Stimulated activated CD8-positive, alpha-beta memory T cell treated with anti-CD3 and anti-CD28 coated beads, Interleukin-7, amount 100 ng/mL, for 48 hours (primary cell): ENCODE measurements around the gene CPB2.

Experiments used
- DNase-seq, 2 donors: peaks; one replicate each; pipeline ENCODE4 v3.0.0-alpha.2; 2020; ENCODE audit warnings: low read depth in 1 of 2; ENCODE audit errors: extremely low read depth in 1 of 2

CPB2 gene

DNA sequence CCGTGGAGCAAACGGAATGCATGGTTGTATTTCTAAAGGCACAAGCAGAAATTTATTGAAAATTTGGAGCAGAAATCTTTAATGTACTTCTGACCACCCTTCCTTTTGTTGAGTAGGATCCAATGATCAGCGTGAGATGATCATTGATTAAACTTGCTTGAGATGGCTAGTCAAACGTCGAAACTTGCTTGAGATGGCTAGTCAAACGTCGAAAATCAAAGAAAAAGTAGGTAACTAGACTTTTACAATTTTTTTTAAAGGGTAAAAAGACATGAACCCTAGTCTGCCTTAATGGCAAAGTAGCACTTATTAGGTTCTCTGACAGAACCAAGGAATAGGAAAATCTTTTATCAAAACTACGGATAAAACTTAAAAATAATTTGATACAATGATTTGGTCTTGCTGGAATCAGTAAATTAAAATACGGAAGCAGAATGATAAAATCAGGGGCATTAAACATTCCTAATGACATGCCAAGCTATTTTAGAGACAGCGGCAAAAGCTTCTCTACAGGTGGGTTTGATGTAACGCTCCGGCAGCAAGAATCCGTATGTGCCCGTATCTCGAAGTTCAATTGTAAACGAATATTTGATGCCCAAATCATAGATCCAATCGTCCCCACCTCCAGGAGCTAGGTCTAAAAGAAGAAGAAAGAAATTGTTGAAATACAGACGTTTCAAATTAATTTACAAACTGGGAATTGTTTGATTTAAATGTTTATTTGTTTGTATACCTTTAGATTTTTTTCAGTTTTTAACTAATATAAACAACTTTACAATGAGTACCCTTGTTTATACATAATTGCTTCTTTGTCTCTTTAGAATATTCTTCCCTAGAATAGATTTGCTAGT lies 51.4 kb downstream of the CPB2 start:
- DNase-seq = no peak

DNA sequence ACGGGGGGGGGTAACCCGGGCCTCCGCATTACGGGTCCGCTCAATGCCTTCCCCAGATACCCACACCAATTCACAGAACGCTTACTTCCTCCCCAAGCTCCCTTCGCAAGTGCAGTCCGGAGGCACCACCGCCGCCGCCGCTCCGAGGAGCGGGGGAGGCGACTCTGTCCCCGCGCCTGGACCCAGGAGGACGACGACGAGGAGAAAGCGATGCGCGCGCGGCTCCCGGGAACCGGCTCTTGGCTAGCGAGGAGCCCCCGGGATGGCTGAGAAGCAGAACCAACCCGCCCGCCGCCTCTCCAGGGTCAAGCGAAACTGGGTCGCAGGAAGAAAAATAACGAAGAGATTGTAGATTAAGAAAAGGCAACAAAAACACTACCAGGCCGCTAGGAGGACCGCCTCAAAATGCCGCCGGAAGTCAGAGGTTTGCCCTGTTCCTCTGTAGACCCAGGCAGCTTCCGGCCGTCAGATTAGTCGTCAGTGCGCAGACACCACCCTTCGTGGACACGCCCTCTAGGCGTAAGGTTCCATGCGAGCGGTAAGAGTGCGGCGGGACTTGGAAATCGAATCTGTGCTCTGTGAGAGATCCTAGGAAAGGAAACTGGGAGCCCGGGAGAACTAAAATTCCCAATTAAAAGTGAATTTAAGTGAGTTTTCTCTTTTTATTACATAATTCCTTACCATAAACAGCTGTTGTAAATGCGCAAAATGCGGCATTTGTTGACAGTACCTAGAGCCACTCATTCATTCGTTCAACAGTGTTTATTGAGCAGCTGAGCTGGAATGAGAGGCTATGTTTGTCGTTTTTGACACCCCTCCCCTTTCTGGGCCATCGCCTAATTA lies 52.3 kb downstream of the CPB2 start, which contains the start of gene ZC3H13:
ZC3H13 (minus strand) TSS at position 428 of the 843 bp plus-strand sequence. CDS start 7,239 bp downstream, outside the sequence.
- peak; percentile 78 to 90 for DNase-seq

DNA sequence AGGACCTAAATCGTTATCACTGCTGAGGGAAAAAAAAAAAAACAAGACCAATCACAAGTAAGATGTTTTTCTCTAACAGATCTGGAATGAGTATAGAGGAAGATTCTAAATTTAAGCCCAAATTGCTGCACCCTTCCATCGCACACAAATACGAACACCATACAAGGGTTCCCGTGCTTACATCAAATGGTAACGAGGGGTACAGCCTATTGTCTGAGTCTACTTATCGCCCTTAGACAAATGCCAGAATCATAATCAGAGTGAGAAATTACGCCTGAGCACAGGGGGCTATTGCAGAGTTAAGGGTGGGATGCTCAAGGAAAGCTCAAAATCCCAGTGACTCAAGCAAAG lies 52.9 kb downstream of the CPB2 start:
- no peak for DNase-seq

DNA sequence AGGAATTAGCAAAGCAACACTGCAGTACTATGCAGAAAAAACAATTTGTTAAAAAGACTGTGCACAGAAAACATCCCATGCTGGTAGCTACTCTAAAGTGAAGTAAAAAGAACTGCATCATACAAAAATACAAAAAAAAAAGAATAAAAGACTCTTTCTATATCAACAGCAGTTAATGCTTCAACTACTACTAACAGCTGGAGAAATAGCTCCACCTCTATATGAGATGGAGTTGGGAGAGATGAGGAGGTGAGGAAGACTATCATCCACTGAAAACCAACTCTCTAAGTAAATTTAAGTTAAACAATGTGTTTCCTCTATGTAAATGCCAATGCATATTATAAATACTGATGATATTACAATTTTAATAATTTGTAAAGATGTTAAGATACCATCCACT lies 54.1 kb downstream of the CPB2 start:
- DNase-seq = no peak

DNA sequence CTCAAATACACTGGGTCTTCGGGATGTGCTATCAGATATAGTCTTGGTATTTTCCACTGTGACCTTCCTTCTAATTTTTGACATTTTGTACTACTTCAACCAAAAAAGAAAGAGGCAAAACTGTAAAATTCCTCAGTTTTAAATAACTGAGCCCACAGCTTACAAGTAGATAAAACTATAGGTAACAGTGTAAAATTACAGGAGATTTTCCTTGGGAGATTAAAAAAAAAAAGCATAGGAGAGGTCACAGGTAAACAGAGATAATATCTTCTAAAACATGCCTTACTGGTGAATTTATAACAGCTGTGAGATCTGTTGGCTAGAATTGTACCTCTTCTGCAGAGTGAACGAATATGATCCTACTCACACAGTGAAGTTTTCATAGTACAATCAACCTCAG lies 59.4 kb downstream of the CPB2 start:
- no peak for DNase-seq

DNA sequence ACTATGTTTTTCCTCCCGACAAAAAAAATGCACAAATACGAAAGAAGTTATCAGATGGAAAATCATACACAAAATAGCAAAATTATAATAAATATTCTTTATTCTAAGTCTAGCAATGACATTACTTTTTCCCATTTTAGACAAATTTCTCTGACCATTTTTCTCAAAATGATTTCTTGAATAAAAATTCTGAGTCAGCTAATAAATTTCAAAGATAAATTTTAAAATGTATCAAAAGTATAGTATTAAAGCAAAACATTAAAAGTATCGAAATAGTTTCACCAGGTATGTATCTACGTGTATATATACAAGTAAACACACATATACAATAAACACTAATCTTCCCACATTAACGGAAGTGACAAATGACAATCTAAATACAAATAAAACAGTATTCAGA lies 61.2 kb downstream of the CPB2 start:
- no peak for DNase-seq

DNA sequence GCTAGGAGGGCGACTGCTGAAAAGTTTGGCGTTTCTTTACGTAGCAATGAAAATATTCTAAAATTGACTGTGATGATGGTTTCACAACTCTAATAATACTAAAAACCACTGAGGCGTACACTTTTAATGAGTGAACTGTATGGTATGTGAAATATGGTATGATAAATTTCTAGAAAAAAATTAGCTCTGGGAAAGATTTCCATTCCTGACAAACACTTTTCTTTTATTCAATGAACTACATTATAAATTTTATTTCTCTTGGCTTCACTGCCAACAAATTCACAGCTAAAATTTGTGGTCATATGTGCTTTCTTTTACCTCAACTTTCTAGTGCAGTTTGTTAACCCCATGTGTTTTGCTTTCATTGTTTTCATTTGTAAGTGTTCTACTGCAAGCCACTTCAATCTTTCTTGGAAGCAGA lies 63.4 kb downstream of the CPB2 start:
- DNase-seq = no peak

DNA sequence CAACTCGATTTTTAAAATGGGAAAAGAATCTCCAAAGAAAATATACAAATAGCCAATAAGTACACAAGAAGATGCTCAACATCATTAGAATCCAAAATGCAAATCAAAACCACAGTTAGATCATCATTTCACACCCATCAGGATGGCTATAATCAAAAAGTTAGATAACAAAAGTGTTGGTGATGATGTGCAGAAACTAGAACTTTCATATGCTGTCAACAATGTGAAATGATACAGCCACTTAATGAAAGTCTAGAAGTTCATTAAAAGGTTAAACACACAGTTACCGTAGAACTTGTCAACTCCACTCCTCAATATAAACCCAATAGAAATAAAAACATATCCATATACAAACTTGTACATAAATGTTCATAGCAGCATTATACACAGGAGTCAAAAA lies 64.1 kb downstream of the CPB2 start:
- no peak for DNase-seq

DNA sequence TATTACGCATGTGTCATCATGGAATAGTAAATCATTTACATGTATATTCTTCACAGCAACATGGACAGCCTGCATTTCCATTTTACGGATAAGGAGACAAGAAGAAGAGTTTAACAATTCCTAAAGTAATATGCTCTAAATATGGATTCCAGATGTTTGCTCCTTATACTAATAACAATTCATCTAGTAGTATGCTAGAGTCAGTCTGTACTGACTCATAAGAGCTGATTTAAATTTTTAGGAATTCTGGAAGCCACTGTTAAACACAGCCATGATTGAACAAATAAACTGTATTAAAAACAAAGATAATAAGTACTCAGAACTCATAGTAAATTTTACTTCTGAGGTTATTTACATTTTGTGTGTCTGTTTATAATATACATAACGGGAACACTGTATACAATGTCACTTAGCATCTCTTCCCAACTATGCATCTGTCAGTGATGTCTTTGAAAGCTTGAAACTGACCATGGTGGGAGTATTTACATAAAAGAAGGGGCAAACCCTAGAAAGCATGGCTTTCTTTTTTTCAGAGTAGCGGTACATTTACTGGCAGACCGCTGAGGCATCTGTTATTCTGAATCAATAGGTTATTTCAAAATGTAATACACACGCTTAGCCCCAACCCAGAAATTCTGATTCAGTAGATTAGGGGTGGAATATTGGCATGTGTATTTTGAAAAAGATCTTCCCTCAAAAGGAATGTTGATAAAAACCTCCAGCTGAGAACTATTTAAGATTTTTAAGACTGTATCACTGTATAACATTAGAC lies 65.2 kb downstream of the CPB2 start:
- no peak for DNase-seq

DNA sequence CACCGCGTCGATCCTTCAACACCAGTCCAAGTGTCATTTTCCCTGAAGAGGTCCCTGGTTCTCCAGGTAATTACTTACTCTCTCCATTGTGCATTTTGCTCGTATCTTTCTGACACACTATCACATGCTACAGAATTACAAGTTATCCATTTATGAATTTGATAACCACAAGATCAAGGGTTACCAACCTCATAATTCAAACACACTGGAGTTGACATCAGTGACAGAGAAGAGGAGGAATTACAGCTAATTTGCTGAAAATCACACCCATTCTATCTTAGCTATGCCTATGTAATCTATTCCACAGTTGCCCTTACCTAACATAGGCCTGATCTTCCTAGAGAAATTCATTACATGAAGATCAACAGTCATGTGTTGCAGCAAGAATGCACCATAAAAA lies 66.5 kb downstream of the CPB2 start:
- DNase-seq = no peak

DNA sequence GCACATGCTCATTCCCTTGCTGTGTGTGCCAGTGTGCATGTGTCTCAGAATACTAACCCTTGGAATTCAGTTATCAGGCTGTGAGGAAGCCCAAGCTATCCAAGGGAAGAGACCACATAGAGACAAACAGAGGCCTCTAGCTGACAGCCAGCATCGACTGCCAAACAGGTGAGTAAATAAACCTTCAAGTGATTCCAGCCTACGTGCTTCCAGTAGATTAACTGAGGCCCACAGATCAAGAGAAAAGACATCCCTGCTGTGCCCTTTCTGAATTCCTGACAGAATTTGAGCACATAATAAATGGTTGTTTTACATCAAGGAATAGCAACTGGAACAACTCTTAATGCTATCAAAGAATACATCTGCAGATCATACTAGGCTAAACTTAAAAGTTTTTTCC lies 69.8 kb downstream of the CPB2 start:
- DNase-seq = no peak

DNA sequence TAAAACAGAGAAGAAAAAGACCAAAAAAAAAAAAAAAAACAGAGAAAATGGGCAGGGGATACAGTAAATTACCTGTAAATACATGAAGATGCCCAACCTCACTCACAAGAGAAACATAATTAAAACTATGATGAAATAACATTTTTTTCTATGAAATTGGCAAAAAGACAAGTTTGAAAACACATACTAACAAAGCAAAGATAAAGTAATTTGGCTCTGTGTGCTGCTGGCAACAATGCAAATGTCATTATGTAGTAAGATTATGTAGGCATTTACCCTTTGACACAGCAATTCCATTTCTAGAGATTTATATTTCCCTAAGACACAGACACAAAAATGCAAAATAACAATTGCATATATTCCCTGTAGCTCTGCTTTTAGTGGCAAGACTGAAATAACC lies 72.5 kb downstream of the CPB2 start:
- no peak for DNase-seq

DNA sequence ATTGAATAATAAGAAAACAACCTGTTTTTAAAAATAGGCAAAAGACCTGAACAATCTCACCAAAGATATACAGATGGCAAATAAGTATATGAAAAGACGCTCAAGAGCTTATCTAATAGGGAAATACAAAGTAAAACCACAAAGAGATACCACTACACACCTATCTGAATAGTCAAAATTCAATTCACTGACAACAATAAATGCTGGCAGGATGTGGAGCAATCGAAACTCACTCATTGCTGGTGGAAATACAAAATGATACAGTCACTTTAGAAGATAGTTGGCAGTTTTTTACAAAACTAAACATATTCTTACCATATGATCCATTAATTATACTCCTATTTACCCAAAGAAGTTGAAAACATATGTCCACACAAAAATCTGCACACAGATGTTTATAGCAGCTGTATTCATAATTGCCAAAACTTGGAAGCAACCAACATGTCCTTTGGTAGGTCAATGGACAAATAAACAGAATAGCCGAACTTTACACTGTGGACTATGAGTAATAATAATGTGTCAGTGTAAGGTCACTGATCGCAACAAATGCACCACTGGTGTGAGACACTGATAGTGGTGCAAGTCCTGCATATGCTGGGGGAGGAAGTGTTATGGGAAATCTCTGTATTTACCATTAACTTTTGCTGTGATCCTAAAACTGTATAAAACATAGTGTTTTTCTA lies 73.1 kb downstream of the CPB2 start:
- no peak for DNase-seq

DNA sequence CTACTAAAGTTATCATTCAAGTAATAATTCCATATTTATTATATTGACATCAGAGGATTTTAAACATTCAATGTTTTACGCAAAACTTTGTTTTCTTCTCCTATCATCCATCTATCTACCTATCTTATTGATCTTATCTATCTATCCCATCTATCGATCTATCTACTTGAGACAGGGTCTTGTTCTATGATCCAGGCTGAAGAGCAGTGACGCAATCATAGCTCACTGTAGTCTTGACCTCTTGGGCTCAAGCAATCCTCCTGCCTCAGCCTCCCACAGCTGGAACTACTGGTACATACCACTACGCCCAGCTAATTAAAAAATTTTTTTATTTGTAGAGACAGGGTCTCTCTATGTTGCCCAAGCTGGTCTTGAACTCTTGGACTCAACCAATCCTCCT lies 79.7 kb downstream of the CPB2 start:
- DNase-seq = no peak

DNA sequence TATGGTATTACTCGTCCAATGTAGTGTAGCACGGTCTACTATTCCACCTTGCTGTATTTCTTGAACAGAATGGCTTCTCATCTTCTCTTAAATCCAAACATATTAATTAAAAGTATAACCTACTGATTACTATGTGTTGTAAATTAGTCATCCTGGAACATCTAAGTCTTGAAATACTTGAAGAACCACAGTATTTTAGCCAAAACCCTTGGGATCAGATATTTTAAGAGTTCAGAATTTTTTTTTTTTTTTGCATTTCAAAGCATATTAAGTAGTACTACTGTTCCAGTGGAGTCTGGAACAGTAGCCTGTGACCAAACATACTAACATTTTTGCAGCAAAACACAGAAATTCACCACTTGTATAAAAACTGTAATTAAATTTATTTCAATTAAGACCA lies 82.4 kb downstream of the CPB2 start:
- DNase-seq = no peak

DNA sequence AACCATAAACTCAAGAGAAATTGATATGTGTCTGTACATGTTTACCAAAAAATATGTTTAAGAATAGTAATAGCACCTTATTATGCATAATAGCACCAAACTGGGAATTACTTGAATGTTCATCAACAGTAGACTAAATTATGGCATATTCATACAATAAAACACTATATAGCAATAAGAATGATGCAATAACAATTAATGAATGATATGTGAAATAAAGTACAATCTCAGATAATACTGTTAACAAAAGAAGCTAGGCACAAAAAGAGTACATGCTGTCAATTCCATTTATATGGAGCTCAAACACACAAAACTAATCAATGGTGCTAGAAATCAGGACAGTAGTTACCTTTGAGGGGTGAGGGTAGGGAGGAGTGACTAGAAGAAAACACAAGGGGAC lies 88.6 kb downstream of the CPB2 start:
- no peak for DNase-seq

DNA sequence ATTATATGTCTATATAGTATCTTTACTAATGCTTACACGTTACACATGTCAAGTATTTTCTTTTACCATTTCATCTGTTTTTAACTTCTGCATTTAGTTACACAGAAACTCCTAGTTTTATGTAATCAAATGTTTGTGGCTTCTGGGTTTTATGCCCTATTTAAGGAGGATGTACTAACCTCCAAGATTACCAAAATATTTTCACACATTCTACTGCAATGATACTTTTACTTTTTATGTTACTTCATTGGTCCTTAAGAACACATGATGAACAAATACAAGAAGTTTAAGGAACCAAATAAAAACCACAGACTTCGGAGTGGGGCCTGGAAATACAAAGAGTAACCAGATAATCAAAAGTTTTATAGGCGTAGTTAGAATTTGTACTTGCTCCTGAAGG lies 89.5 kb downstream of the CPB2 start:
- no peak for DNase-seq

DNA sequence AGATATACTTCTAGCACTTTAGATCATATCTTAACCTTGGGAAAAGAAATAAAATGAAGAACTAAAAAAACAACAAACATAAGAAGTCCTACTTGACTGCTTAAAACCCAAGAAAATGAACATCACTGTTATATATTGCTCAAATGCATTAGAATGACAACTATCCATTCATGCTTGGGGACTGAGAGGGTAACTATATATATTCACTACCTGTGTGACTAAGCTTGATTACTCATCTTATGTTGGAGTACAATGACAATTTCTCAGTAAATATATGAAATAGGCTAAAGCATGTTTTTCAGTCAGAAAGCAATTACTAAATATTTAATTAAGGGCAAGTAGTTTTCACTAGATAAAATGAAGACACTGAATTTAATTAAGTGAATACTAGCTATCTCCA lies 92.4 kb downstream of the CPB2 start:
- no peak for DNase-seq

DNA sequence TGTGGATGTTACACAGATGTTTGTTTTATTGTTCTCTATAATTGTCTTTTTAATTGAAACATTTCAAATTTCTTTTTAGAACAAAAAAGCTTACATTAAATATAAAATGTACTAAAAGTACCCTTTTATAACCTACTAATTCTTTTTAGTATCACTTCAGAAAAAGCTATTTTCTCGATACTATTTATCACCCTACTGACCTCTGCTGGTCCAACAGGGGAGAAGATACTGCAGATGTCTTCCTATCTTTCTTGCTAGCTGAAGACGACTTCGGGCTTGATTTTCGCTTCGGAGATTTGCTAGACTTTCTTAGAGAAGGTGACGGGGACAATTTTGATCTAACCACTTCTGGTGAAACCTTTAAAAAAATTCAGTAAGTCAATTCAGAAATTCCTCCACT lies 94.7 kb downstream of the CPB2 start:
- DNase-seq = no peak

DNA sequence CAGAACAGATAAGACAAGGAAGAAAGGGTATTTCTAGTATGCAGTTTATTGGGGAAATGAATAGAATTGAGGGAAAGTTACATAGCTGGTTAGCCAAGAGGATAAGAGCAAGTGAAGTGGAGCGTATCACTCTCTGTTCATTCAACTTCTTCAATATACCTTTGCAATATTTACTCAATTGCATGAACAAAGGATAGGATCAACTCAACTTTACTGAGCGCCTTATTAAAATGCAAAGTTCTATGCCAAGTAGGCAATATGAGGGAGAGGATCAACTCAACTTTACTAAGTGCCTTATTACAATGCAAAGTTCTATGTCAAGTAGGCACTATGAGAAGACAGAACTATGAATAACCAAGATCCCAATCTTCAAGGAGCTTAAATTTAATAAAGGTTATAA lies 96.2 kb downstream of the CPB2 start:
- no peak for DNase-seq
